Amniotic stem cell (primary cell): ENCODE data around the gene ANKRD33B.
"Not testable (repeated sequence)": the region's sequence is repeated elsewhere in the genome, so short reads cannot be mapped to it uniquely, and the experiment has no call there.

Experiments used
- DNase-seq: peaks from one replicate; lab custom pipeline; 2025; lab: John Stamatoyannopoulos, UW

The ANKRD33B gene

GRCh38 chr5:10636363-10637142 lies 72.7 kb downstream of the ANKRD33B start:
- no peak for DNase-seq

- no peak for DNase-seq
Measured at GRCh38 chr5:10637944-10638343, 74.1 kb downstream of the ANKRD33B start.

GRCh38 chr5:10638723-10639122 lies 74.9 kb downstream of the ANKRD33B start:
- not testable (repeated sequence) for DNase-seq

- DNase-seq = no peak
Measured at GRCh38 chr5:10639846-10640368, 76.0 kb downstream of the ANKRD33B start.

- DNase-seq = no peak
Measured at GRCh38 chr5:10642367-10642766, 78.5 kb downstream of the ANKRD33B start.

- DNase-seq = no peak
Measured at GRCh38 chr5:10644192-10644591, 80.3 kb downstream of the ANKRD33B start.

GRCh38 chr5:10645146-10645545 lies 81.3 kb downstream of the ANKRD33B start:
- no peak for DNase-seq

- DNase-seq = no peak
Measured at GRCh38 chr5:10645671-10646070, 81.8 kb downstream of the ANKRD33B start.

- DNase-seq = no peak
Measured at GRCh38 chr5:10647640-10648039, 83.8 kb downstream of the ANKRD33B start.

- DNase-seq = no peak
Measured at GRCh38 chr5:10648806-10649665, 85.2 kb downstream of the ANKRD33B start.

GRCh38 chr5:10649666-10650380 lies 86.0 kb downstream of the ANKRD33B start:
- no peak for DNase-seq

GRCh38 chr5:10652151-10652550 lies 88.3 kb downstream of the ANKRD33B start:
- no peak for DNase-seq

- DNase-seq = no peak
Measured at GRCh38 chr5:10652606-10653005, 88.7 kb downstream of the ANKRD33B start.

- DNase-seq = no peak
Measured at GRCh38 chr5:10653043-10653442, 89.2 kb downstream of the ANKRD33B start.

- no peak for DNase-seq
Measured at GRCh38 chr5:10653751-10654400, 90.0 kb downstream of the ANKRD33B start.

- no peak for DNase-seq
Measured at GRCh38 chr5:10654566-10654965, 90.7 kb downstream of the ANKRD33B start.

GRCh38 chr5:10655161-10655971 lies 91.5 kb downstream of the ANKRD33B start:
- no peak for DNase-seq

- DNase-seq = no peak
Measured at GRCh38 chr5:10655972-10656830, 92.3 kb downstream of the ANKRD33B start.

- no peak for DNase-seq
Measured at GRCh38 chr5:10658265-10658664, 94.4 kb downstream of the ANKRD33B start.

- no peak for DNase-seq
Measured at GRCh38 chr5:10660135-10660534, 96.3 kb downstream of the ANKRD33B start.
